K562 (cell line): ENCODE measurements around the gene PBXIP1. TPM values are rescaled to one million over a fixed set of nuclear protein-coding genes. Genes with fewer than 3 reads are reported as not detected.

Experiments used
- ATF7 ChIP-seq: fragments of 450-650 bp; IDR thresholded peaks from 2 replicates; pipeline ENCODE4 v1.7.1; 2014; ENCODE audit warnings: mild to moderate bottlenecking, moderate library complexity
- BRD9 ChIP-seq: fragments of 450-650 bp; IDR thresholded peaks from 2 replicates; pipeline ENCODE4 v1.6.1; 2018; ENCODE audit warnings: low read depth; ENCODE audit not compliant: partially characterized antibody
- C11orf30 ChIP-seq: fragments of 450-650 bp; IDR thresholded peaks from 2 replicates; pipeline ENCODE4 v1.6.1; 2016; ENCODE audit warnings: low read depth, mild to moderate bottlenecking
- CEBPZ ChIP-seq: fragments of 150-350 bp; IDR thresholded peaks from 2 replicates; pipeline ENCODE4 v1.6.1; 2014; ENCODE audit warnings: low read depth, mild to moderate bottlenecking, low read length, borderline replicate concordance
- CSDE1 ChIP-seq, 2 experiments: fragments of 450-650 bp; IDR thresholded peaks; 2 replicates each; pipeline ENCODE4 v1.6.1; 2016; ENCODE audit warnings: mild to moderate bottlenecking in 1 of 2
- GATAD2A ChIP-seq: fragments of 450-650 bp; IDR thresholded peaks from 2 replicates; pipeline ENCODE4 v1.6.1; 2017
- GTF2F1 ChIP-seq: IDR thresholded peaks from 2 replicates; pipeline ENCODE4 v1.6.1; 2011; ENCODE audit warnings: low read depth, low read length, improper control_type of control experiment
- HDAC1 ChIP-seq, 2 experiments: fragments of 450-650 bp; IDR thresholded peaks; 2 replicates each; pipeline ENCODE4 v1.6.1; 2016 to 2017; ENCODE audit warnings: inconsistent platforms in 1 of 2, mild to moderate bottlenecking in 1 of 2, moderate library complexity in 1 of 2
- HDGF ChIP-seq: fragments of 450-650 bp; IDR thresholded peaks from 2 replicates; pipeline ENCODE4 v1.6.1; 2016
- KDM5B ChIP-seq: fragments of 200-600 bp; sonication (generic); IDR thresholded peaks from 2 replicates; pipeline ENCODE4 v1.6.1; 2012; ENCODE audit warnings: low read depth, mild to moderate bottlenecking, moderate library complexity, low read length, control low read depth, inconsistent platforms; ENCODE audit not compliant: insufficient replicate concordance
- LEF1 ChIP-seq: fragments of 450-650 bp; IDR thresholded peaks from 2 replicates; pipeline ENCODE4 v1.6.1; 2016; ENCODE audit warnings: mild to moderate bottlenecking
- MEIS2 ChIP-seq: fragments of 450-650 bp; IDR thresholded peaks from 2 replicates; pipeline ENCODE4 v1.6.1; 2014; ENCODE audit warnings: mild to moderate bottlenecking; ENCODE audit not compliant: partially characterized antibody
- MTA2 ChIP-seq: fragments of 450-650 bp; IDR thresholded peaks from 2 replicates; pipeline ENCODE4 v1.6.1; 2016; ENCODE audit warnings: low read depth
- NCOA1 ChIP-seq: fragments of 450-650 bp; IDR thresholded peaks from 2 replicates; pipeline ENCODE4 v1.6.1; 2016; ENCODE audit warnings: low read depth
- PHF8 ChIP-seq: fragments of 200-600 bp; sonication (generic); IDR thresholded peaks from 2 replicates; pipeline ENCODE4 v1.6.1; 2012; ENCODE audit warnings: mixed run types, mild to moderate bottlenecking, inconsistent platforms, low read length, moderate library complexity, borderline replicate concordance
- POLR2A ChIP-seq: fragments of 450-650 bp; conservative IDR thresholded peaks from 2 replicates; pipeline ENCODE4 v1.6.1; 2016
- RCOR1 ChIP-seq, 2 experiments: IDR thresholded peaks; 2 replicates each; pipeline ENCODE4 v1.6.1; 2012; ENCODE audit warnings: low read depth in 2 of 2, low read length in 2 of 2, borderline replicate concordance in 1 of 2, improper control_type of control experiment in 1 of 2
- TAF9B ChIP-seq: fragments of 450-650 bp; IDR thresholded peaks from 2 replicates; pipeline ENCODE4 v1.6.1; 2018; ENCODE audit warnings: mild to moderate bottlenecking; ENCODE audit not compliant: partially characterized antibody
- XRCC5 ChIP-seq: fragments of 200-400 bp; formaldehyde crosslinking; IDR thresholded peaks from 2 replicates; pipeline ENCODE4 v1.6.1; 2017; ENCODE audit warnings: low read depth, mild to moderate bottlenecking, low read length
- ZNF316 ChIP-seq: fragments of 450-650 bp; IDR thresholded peaks from 2 replicates; pipeline ENCODE4 v1.6.1; 2016
- ZNF764 ChIP-seq: fragments of 250-450 bp; sonication (Bioruptor Pico); IDR thresholded peaks from 2 replicates; pipeline ENCODE4 v1.4.0; 2020; ENCODE audit warnings: low read depth, mild to moderate bottlenecking, moderate library complexity
- polyA plus RNA-seq, 8 experiments: library from polyadenylated mRNA; depleted of rRNA in 4 of 8; stranded (reverse) in 5 of 8; unstranded in 3 of 8; fragments of >200 nt; fragmentation: Nextera tagmentation in 2 of 8; fragmentation: Illumina TruSeq in 1 of 8; extraction: Ambion mirVana in 2 of 8; extraction: Trizol in 1 of 8; gene quantifications; 2 replicates each; pipeline versions ENCODE4 v1.2.1 to v1.2.3, GENCODE V29; 2011 to 2014; ENCODE audit warnings: inconsistent platforms in 1 of 8, missing spikeins in 1 of 8
- total RNA-seq, 7 experiments: library from RNA; depleted of rRNA in 6 of 7; stranded (reverse); fragments of >200 nt in 6 of 7; fragmentation: Illumina TruSeq in 2 of 7; extraction: Trizol in 2 of 7; gene quantifications; 2 replicates each; pipeline versions ENCODE4 v1.2.1 to v1.2.3, GENCODE V29; 2011 to 2021; ENCODE audit warnings: low replicate concordance in 1 of 7
- TF ChIP-seq, protein P1 (sequence below), 2 experiments: IDR thresholded peaks; 2 replicates each; pipeline ENCODE4 v1.6.1; 2012; ENCODE audit warnings: improper control_type of control experiment in 2 of 2, low read depth in 2 of 2, low read length in 2 of 2, borderline replicate concordance in 1 of 2

Gene PBXIP1
- total and polyA plus RNA-seq, 9 of the 15 experiments (the other 6 are each of a cell fraction or from before 2014, with no cell fraction given), result 0.13 to 8.3 (median 5.8) TPM

DNA sequence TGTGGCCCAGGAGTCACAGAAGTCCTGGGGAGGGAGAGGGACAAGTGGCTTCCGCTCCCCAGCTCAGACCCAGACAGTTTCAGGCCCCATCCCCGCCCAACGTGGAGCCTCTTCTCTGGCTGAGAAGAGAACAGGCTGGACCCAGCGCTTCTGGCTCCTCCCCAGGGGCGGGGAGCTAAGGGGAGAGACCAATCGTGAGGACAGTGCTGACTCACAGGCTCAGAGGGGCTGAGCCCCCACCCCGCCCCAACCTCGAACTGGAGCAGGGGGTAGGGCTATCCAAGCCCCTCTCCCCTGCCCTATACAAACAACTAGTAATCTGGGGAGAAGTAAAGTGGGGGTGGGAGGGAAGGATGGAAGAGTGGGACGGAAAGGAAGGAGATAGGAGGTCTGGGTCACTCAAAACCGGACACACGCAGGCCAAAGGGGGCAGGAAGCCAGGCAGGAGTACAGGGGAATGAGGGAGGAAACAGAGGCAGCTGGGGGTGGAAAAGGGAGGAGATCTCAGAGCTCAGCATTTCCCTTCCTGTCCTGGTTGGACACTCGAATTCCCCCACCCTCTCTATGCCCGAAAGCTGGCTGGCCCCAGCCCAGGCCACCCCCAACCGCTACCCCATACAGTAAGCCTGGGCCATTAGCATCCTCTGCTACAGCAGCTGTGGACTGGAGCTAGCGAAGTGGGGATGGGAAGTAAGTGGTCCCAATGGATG is 14.9 kb upstream of the PBXIP1 start, which contains the start of gene SHC1 (continued):
- TF ChIP-seq ZNF764 (CRISPR knock-in tag) (no peak), PHF8 (peak; percentile 34; the same call in 1 of the 2 replicates), XRCC5 (no peak), BRD9 (peak; percentile 44), ZNF316 (peak; percentile 83), TAF9B (no peak), LEF1 (peak; percentile 47; the same call in 1 of the 2 replicates), HDAC1 (IDR thresholded peaks at IDR 0.05) (peak in 1 of 2 experiments; percentile 49; a peak in 1 of 4 replicates), HDGF (peak; percentile 86), GATAD2A (peak; percentile 32; the same call in 1 of the 2 replicates), CEBPZ (no peak), C11orf30 (peak; percentile 91), CSDE1 (IDR thresholded peaks at IDR 0.05) (no peak), MTA2 (0 out of 2 replicates have a peak, but pooled peaks have one; percentile 19), RCOR1 (IDR thresholded peaks at IDR 0.05; ENCODE audit: borderline replicate concordance in 1 of 2, low read depth in 2 of 2, low read length in 2 of 2) (0 out of 4 replicates have a peak, but pooled peaks of 1 of the 2 experiments have one; percentile 37), GTF2F1 (no peak), KDM5B (peak; percentile 58), ATF7 (peak; percentile 50), POLR2A (peak; percentile 79), NCOA1 (0 out of 2 replicates have a peak, but pooled peaks have one; percentile 27), MEIS2 (no peak)
- TF ChIP-seq, protein P1, sequence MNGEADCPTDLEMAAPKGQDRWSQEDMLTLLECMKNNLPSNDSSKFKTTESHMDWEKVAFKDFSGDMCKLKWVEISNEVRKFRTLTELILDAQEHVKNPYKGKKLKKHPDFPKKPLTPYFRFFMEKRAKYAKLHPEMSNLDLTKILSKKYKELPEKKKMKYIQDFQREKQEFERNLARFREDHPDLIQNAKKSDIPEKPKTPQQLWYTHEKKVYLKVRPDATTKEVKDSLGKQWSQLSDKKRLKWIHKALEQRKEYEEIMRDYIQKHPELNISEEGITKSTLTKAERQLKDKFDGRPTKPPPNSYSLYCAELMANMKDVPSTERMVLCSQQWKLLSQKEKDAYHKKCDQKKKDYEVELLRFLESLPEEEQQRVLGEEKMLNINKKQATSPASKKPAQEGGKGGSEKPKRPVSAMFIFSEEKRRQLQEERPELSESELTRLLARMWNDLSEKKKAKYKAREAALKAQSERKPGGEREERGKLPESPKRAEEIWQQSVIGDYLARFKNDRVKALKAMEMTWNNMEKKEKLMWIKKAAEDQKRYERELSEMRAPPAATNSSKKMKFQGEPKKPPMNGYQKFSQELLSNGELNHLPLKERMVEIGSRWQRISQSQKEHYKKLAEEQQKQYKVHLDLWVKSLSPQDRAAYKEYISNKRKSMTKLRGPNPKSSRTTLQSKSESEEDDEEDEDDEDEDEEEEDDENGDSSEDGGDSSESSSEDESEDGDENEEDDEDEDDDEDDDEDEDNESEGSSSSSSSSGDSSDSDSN (IDR thresholded peaks at IDR 0.05; ENCODE audit: borderline replicate concordance in 1 of 2, low read depth in 2 of 2, low read length in 2 of 2), result 0 out of 4 replicates have a peak, but pooled peaks have one; percentile 20 to 45
